ENCODE results near the gene DPH3. TPM values are rescaled to one million over a fixed set of nuclear protein-coding genes. Genes with fewer than 3 reads are reported as not detected.

Gene DPH3
- total and polyA plus RNA-seq, 4 donors, result 11.7 to 22.0 (median 16.3) TPM

GRCh38 chr3:16284633-16285032 lies 19.9 kb upstream of the DPH3 start:
- H3K36me3 ChIP-seq (ENCODE audit: control insufficient read depth in 4 of 4, insufficient read depth in 4 of 4, low read length in 4 of 4), result peaks cover 0 to 8% (median 6%) of the 10 kb centered on the region in 4 donors
- H3K9ac ChIP-seq (ENCODE audit: insufficient read depth in 1 of 2, low read length in 2 of 2), result no peak overlapping the region
- DNase-seq (no peak), ATAC-seq (ENCODE audit: insufficient read depth, low FRiP score) (no peak)
- TF ChIP-seq CTCF (IDR thresholded peaks at IDR 0.05; ENCODE audit: control extremely low read depth, extremely low read depth), result no peak
- WGBS, 2 donors, result 99 to 100% methylated on average over 1 of the region's 1 CpG
- no peaks in the 10 kb centered on the region for H3K9me3 ChIP-seq (ENCODE audit: control insufficient read depth in 4 of 4, insufficient read depth in 3 of 4, low read length in 3 of 4)
- peaks cover 0 to 29% (median 0%) of the 10 kb centered on the region in 5 donors for H3K4me1 ChIP-seq (ENCODE audit: control insufficient read depth in 5 of 5, insufficient read depth in 5 of 5, low read length in 5 of 5)
- no peak overlapping the region for H3K27ac ChIP-seq (ENCODE audit: low read depth in 1 of 2, low read length in 1 of 2)
- H3K4me3 ChIP-seq, result no peak overlapping the region
- H3K27me3 ChIP-seq (ENCODE audit: control insufficient read depth in 3 of 3, insufficient read depth in 3 of 3, low read length in 2 of 3), result no peaks in the 10 kb centered on the region

GRCh38 chr3:16280671-16281070 lies 15.9 kb upstream of the DPH3 start:
- H3K9me3 ChIP-seq (ENCODE audit: control insufficient read depth in 4 of 4, insufficient read depth in 3 of 4, low read length in 3 of 4), result no peaks in the 10 kb centered on the region
- WGBS, 2 donors, result 93% methylated on average over 2 of the region's 2 CpGs

GRCh38 chr3:16279010-16279801 lies 14.5 kb upstream of the DPH3 start:
- ATAC-seq (ENCODE audit: insufficient read depth, low FRiP score) (no peak), DNase-seq (no peak)
- Histone ChIP-seq H3K27ac (ENCODE audit: low read depth in 1 of 2, low read length in 1 of 2) (no peak overlapping the region), H3K36me3 (ENCODE audit: control insufficient read depth in 4 of 4, insufficient read depth in 4 of 4, low read length in 4 of 4) (peaks cover 3 to 11% (median 6%) of the 10 kb centered on the region in 4 donors), H3K27me3 (ENCODE audit: control insufficient read depth in 3 of 3, insufficient read depth in 3 of 3, low read length in 2 of 3) (no peaks in the 10 kb centered on the region), H3K4me1 (ENCODE audit: control insufficient read depth in 5 of 5, insufficient read depth in 5 of 5, low read length in 5 of 5) (peaks cover 0 to 12% (median 0%) of the 10 kb centered on the region in 5 donors), H3K9ac (ENCODE audit: insufficient read depth in 1 of 2, low read length in 2 of 2) (no peak overlapping the region), H3K9me3 (ENCODE audit: control insufficient read depth in 4 of 4, insufficient read depth in 3 of 4, low read length in 3 of 4) (no peaks in the 10 kb centered on the region), H3K4me3 (no peak overlapping the region)
- no peak for TF ChIP-seq CTCF (IDR thresholded peaks at IDR 0.05; ENCODE audit: control extremely low read depth, extremely low read depth)
- 83 to 88% methylated on average over 3 of the region's 3 CpGs for WGBS, 2 donors

More at GRCh38 chr3:16280671-16281070, 15.9 kb upstream of the DPH3 start:
- DNase-seq (no peak), ATAC-seq (ENCODE audit: insufficient read depth, low FRiP score) (no peak)
- H3K36me3 ChIP-seq (ENCODE audit: control insufficient read depth in 4 of 4, insufficient read depth in 4 of 4, low read length in 4 of 4), result peaks cover 0 to 8% (median 6%) of the 10 kb centered on the region in 4 donors
- H3K9ac ChIP-seq (ENCODE audit: insufficient read depth in 1 of 2, low read length in 2 of 2), result no peak overlapping the region
- H3K27ac ChIP-seq (ENCODE audit: low read depth in 1 of 2, low read length in 1 of 2), result no peak overlapping the region
- peaks cover 0 to 12% (median 0%) of the 10 kb centered on the region in 5 donors for H3K4me1 ChIP-seq (ENCODE audit: control insufficient read depth in 5 of 5, insufficient read depth in 5 of 5, low read length in 5 of 5)
- no peak overlapping the region for H3K4me3 ChIP-seq
- no peak for TF ChIP-seq CTCF (IDR thresholded peaks at IDR 0.05; ENCODE audit: control extremely low read depth, extremely low read depth)
- no peaks in the 10 kb centered on the region for H3K27me3 ChIP-seq (ENCODE audit: control insufficient read depth in 3 of 3, insufficient read depth in 3 of 3, low read length in 2 of 3)
